IMR-90 (cell line): ENCODE data around the gene TANGO6. TPM values are rescaled to one million over a fixed set of nuclear protein-coding genes. Genes with fewer than 3 reads are reported as not detected.

Experiments
- ATAC-seq: fragments of 200-7000 bp; cut with Tn5 transposase; 2 replicates; pipeline ENCODE4 v1.9.1; 2020; ENCODE audit warnings: low read depth, mild to moderate bottlenecking, moderate library complexity
- BruUV-seq: library from RNA; stranded (reverse); fragments of 400-500 nt; replicated peaks from 2 replicates; lab custom pipeline; 2021; lab: Mats Ljungman, UMichigan
- CTCF ChIA-PET: fragments of 300-600 bp; formaldehyde crosslinking; extraction: SDS; loops from one replicate; lab custom pipeline; 2021; ENCODE audit warnings: antibody characterized with exemption; lab: Yijun Ruan, JAX
- POLR2A ChIA-PET: fragments of 300-600 bp; sonication (Branson Sonifier 250); formaldehyde crosslinking; loops from one replicate; lab custom pipeline; 2022; ENCODE audit warnings: antibody characterized with exemption; ENCODE audit not compliant: unreplicated experiment; lab: Charles Lee
- DNase-seq: peaks from one replicate; pipeline ENCODE4 v3.0.0; 2013
- H2AFZ ChIP-seq: replicated peaks from 2 replicates; pipeline ENCODE3; 2013; ENCODE audit warnings: low read length, mild to moderate bottlenecking; ENCODE audit not compliant: poor library complexity
- H2AK5ac ChIP-seq: 2 replicates; pipeline ENCODE4 v1.6.1; 2013; ENCODE audit warnings: low read depth, low read length, inconsistent platforms
- H2AK9ac ChIP-seq: replicated peaks from 2 replicates; pipeline ENCODE3; 2013; ENCODE audit warnings: mild to moderate bottlenecking, low read depth, low read length, moderate library complexity; ENCODE audit not compliant: poor library complexity
- H2BK120ac ChIP-seq: 2 replicates; pipeline ENCODE4 v1.6.1; 2013; ENCODE audit warnings: low read depth, low read length, inconsistent platforms
- H2BK15ac ChIP-seq: 3 replicates; pipeline ENCODE4 v1.6.1; 2013; ENCODE audit warnings: low read depth, low read length, inconsistent platforms
- H2BK20ac ChIP-seq: 2 replicates; pipeline ENCODE4 v1.6.1; 2013; ENCODE audit warnings: low read depth, mild to moderate bottlenecking, inconsistent platforms, low read length, moderate library complexity
- H2BK5ac ChIP-seq: 2 replicates; pipeline ENCODE4 v1.6.1; 2013; ENCODE audit warnings: mild to moderate bottlenecking, low read depth, low read length, inconsistent platforms; ENCODE audit not compliant: poor library complexity, severe bottlenecking
- H3K14ac ChIP-seq: replicated peaks from 2 replicates; pipeline ENCODE4 v1.6.1; 2013; ENCODE audit warnings: low read depth, low read length, inconsistent platforms
- H3K18ac ChIP-seq: 2 replicates; pipeline ENCODE4 v1.6.1; 2013; ENCODE audit warnings: low read depth, low read length, control low read depth
- H3K23ac ChIP-seq: 2 replicates; pipeline ENCODE4 v1.6.1; 2013; ENCODE audit warnings: low read depth, low read length, inconsistent platforms
- H3K27ac ChIP-seq: 2 replicates; pipeline ENCODE4 v1.5.1; 2013; ENCODE audit warnings: mild to moderate bottlenecking, control low read depth, low read length; ENCODE audit not compliant: insufficient read depth
- H3K27me3 ChIP-seq: 2 replicates; pipeline ENCODE4 v1.6.1; 2013; ENCODE audit warnings: low read length; ENCODE audit not compliant: control insufficient read depth, insufficient read depth
- H3K36me3 ChIP-seq: 2 replicates; pipeline ENCODE4 v1.6.1; 2013; ENCODE audit warnings: low read length, mixed read lengths; ENCODE audit not compliant: control insufficient read depth, insufficient read depth
- H3K4ac ChIP-seq: 2 replicates; pipeline ENCODE4 v1.6.1; 2013; ENCODE audit warnings: low read depth, low read length, inconsistent platforms
- H3K4me1 ChIP-seq: 2 replicates; pipeline ENCODE4 v1.6.1; 2013; ENCODE audit warnings: low read length, mixed read lengths; ENCODE audit not compliant: control insufficient read depth, insufficient read depth
- H3K4me2 ChIP-seq: 2 replicates; pipeline ENCODE4 v1.6.1; 2013; ENCODE audit warnings: low read depth, mild to moderate bottlenecking, control low read depth, low read length, moderate library complexity
- H3K4me3 ChIP-seq: 2 replicates; pipeline ENCODE4 v1.5.1; 2013; ENCODE audit warnings: low read depth, mild to moderate bottlenecking, control low read depth, low read length, moderate library complexity; ENCODE audit not compliant: insufficient read depth
- H3K56ac ChIP-seq: 2 replicates; pipeline ENCODE4 v1.6.1; 2013; ENCODE audit warnings: low read length, inconsistent platforms; ENCODE audit not compliant: insufficient read depth; ENCODE audit errors: extremely low read depth
- H3K79me1 ChIP-seq, 2 experiments: 2 replicates each; pipeline ENCODE4 v1.6.1; 2013; ENCODE audit warnings: low read length in 2 of 2, inconsistent platforms in 1 of 2, low read depth in 1 of 2
- H3K9ac ChIP-seq: 2 replicates; pipeline ENCODE4 v1.6.1; 2013; ENCODE audit warnings: low read depth, low read length, control low read depth
- H3K9me1 ChIP-seq: 2 replicates; pipeline ENCODE4 v1.6.1; 2013; ENCODE audit warnings: low read length, inconsistent platforms; ENCODE audit not compliant: insufficient read depth
- H3K9me3 ChIP-seq: 2 replicates; pipeline ENCODE4 v1.6.1; 2013; ENCODE audit warnings: low read length; ENCODE audit not compliant: control insufficient read depth, insufficient read depth
- H4K20me1 ChIP-seq: 2 replicates; pipeline ENCODE4 v1.6.1; 2013; ENCODE audit warnings: low read length, inconsistent platforms; ENCODE audit not compliant: insufficient read depth
- H4K5ac ChIP-seq: 2 replicates; pipeline ENCODE4 v1.6.1; 2013; ENCODE audit warnings: mild to moderate bottlenecking, low read depth, low read length, control low read depth
- H4K8ac ChIP-seq, 2 experiments: 2 replicates each; pipeline ENCODE4 v1.6.1; 2013; ENCODE audit warnings: low read depth in 2 of 2, low read length in 2 of 2, control low read depth in 1 of 2, inconsistent platforms in 1 of 2
- H4K91ac ChIP-seq: 2 replicates; pipeline ENCODE4 v1.6.1; 2013; ENCODE audit warnings: low read depth, low read length, inconsistent platforms; ENCODE audit not compliant: insufficient read depth
- NFE2L2 ChIP-seq: fragments of 150-350 bp; IDR thresholded peaks from 2 replicates; pipeline ENCODE4 v1.6.1; 2016; ENCODE audit warnings: low read depth, mild to moderate bottlenecking, low read length
- SMC3 ChIP-seq: fragments of 150-350 bp; IDR thresholded peaks from 2 replicates; pipeline ENCODE4 v1.6.1; 2016; ENCODE audit warnings: low read depth, mild to moderate bottlenecking, antibody characterized with exemption, low read length, moderate library complexity
- WGBS, 2 experiments: methylation state at CpG; one replicate each; pipeline versions ENCODE4 v1.1.5 to v1.1.7; 2013; ENCODE audit warnings: missing lambda C conversion rate in 2 of 2; ENCODE audit not compliant: insufficient read length in 1 of 2; ENCODE audit errors: extremely low coverage in 2 of 2; 5-methylcytosine and 5-hydroxymethylcytosine counted together
- dilution Hi-C: fragments of 300-500 bp; cut with HindIII; formaldehyde crosslinking; loops from one replicate; pipeline ENCODE4 v1.14.3; 2018; ENCODE audit warnings: low sequenced_read_pairs; ENCODE audit not compliant: unreplicated experiment
- in situ Hi-C: fragments of 300-500 bp; cut with MboI; formaldehyde crosslinking; loops from 3 replicates; pipeline ENCODE4 v1.14.3; 2019; ENCODE audit warnings: low sequenced_read_pairs, inconsistent platforms, mixed read lengths
- intact Hi-C: fragments of 100-400 bp; cut with micrococcal nuclease; formaldehyde crosslinking; loops from 2 replicates; pipeline ENCODE4 v1.10.0; 2022
- polyA plus RNA-seq, 3 experiments: library from polyadenylated mRNA; depleted of rRNA; stranded (reverse); fragments of >200 nt; gene quantifications; 2 replicates each; pipeline ENCODE4 v1.2.3, GENCODE V29; 2012; ENCODE audit warnings: low replicate concordance in 1 of 3
- total RNA-seq: library from RNA; depleted of rRNA; stranded (reverse); fragments of >200 nt; gene quantifications from 2 replicates; pipeline ENCODE4 v1.2.3, GENCODE V29; 2012
- TF ChIP-seq, protein P1 (sequence below): conservative IDR thresholded peaks from 2 replicates; pipeline ENCODE4 v1.5.1; 2012; ENCODE audit warnings: mild to moderate bottlenecking, low read depth, low read length, improper control_type of control experiment

The TANGO6 gene
- total and polyA plus RNA-seq, 2 of the 4 experiments (the other 2 are of a cell fraction), result 6.7 to 22.4 TPM

DNA sequence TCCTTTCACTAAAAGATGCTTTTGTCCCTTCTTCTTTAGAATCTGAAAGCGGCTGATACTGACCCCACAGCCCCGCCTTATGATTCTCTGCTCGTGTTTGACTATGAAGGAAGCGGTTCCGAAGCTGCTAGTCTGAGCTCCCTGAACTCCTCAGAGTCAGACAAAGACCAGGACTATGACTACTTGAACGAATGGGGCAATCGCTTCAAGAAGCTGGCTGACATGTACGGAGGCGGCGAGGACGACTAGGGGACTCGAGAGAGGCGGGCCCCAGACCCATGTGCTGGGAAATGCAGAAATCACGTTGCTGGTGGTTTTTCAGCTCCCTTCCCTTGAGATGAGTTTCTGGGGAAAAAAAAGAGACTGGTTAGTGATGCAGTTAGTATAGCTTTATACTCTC, 10.1 kb upstream of the TANGO6 start:
- H2BK20ac ChIP-seq, result no peak overlapping the region
- WGBS, 2 experiments, result 92% methylated on average over 6 of the region's 14 CpGs; no CpG with 5 or more reads in 1 of the 2 experiments
- H3K56ac ChIP-seq, result no peak overlapping the region
- dilution Hi-C loops, result no loop called here
- H3K9me1 ChIP-seq, result no peaks in the 10 kb centered on the region
- no peaks in the 10 kb centered on the region for H3K79me1 ChIP-seq
- no peaks in the 10 kb centered on the region for H4K20me1 ChIP-seq
- no peak overlapping the region for H2BK120ac ChIP-seq
- H3K4ac ChIP-seq, result no peak overlapping the region
- no peak overlapping the region for H3K9ac ChIP-seq
- ChIA-PET POLR2A (interaction anchor here (0.7 kb wide), 1 partner anchor 14 kb away, joined by 5 read pairs; no protein-coding TSS in a partner anchor), CTCF (no interaction called here)
- H2AFZ ChIP-seq, result no peak overlapping the region
- no peak overlapping the region for H2BK5ac ChIP-seq
- H4K91ac ChIP-seq, result no peak overlapping the region
- no peak overlapping the region for H3K27ac ChIP-seq
- no peak overlapping the region for H4K5ac ChIP-seq
- TF ChIP-seq, protein P1, sequence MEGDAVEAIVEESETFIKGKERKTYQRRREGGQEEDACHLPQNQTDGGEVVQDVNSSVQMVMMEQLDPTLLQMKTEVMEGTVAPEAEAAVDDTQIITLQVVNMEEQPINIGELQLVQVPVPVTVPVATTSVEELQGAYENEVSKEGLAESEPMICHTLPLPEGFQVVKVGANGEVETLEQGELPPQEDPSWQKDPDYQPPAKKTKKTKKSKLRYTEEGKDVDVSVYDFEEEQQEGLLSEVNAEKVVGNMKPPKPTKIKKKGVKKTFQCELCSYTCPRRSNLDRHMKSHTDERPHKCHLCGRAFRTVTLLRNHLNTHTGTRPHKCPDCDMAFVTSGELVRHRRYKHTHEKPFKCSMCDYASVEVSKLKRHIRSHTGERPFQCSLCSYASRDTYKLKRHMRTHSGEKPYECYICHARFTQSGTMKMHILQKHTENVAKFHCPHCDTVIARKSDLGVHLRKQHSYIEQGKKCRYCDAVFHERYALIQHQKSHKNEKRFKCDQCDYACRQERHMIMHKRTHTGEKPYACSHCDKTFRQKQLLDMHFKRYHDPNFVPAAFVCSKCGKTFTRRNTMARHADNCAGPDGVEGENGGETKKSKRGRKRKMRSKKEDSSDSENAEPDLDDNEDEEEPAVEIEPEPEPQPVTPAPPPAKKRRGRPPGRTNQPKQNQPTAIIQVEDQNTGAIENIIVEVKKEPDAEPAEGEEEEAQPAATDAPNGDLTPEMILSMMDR, result no peak
- TF ChIP-seq SMC3 (no peak), NFE2L2 (no peak)
- H3K27me3 ChIP-seq, result peaks cover 10% of the 10 kb centered on the region
- no peak overlapping the region for H3K18ac ChIP-seq
- in situ Hi-C loops, result no loop called here
- H2BK15ac ChIP-seq, result no peak overlapping the region
- intact Hi-C loops, result no loop called here
- H3K4me2 ChIP-seq, result no peak overlapping the region
- no peak overlapping the region for H2AK9ac ChIP-seq
- H3K14ac ChIP-seq, result no peak overlapping the region
- ATAC-seq, result no peak
- H2AK5ac ChIP-seq, result no peak overlapping the region
- H3K9me3 ChIP-seq, result no peaks in the 10 kb centered on the region
- no peak overlapping the region for H3K4me3 ChIP-seq
- H4K8ac ChIP-seq, result no peak overlapping the region
- no peaks in the 10 kb centered on the region for H3K36me3 ChIP-seq
- H3K23ac ChIP-seq, result no peak overlapping the region
- no peak for DNase-seq
- no TSS peak for BruUV-seq
- no peaks in the 10 kb centered on the region for H3K4me1 ChIP-seq
